IPS DF 4.7 (cell line): ENCODE data around the gene MYO3B.
"Not testable (repeated sequence)": the region's sequence is repeated elsewhere in the genome, so short reads cannot be mapped to it uniquely, and the experiment has no call there.

Experiments used
- DNase-seq: peaks from one replicate; pipeline ENCODE4 v3.0.0-alpha.2; 2013; ENCODE audit warnings: low spot score; ENCODE audit errors: extremely low read depth

MYO3B gene

DNA sequence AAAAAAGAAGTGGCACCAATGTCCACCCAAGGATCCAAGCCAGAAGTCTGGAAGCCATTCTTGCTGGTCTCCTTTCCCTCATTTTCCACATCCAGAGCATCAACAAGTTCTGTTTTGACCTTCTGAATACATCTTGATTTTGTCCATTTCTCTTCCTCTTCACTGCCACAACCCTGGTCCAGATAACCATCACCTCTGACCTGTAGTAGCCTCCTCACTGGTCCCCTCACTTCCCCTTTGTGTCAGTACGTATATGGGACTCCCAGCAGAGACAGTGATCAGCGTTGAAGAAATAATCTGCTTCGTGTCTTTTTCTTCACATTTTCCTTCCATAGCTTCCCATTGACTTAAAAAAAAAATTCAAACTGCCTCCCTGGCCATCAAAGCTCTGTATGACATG is 427.9 kb downstream of the MYO3B start:
- DNase-seq, result no peak

DNA sequence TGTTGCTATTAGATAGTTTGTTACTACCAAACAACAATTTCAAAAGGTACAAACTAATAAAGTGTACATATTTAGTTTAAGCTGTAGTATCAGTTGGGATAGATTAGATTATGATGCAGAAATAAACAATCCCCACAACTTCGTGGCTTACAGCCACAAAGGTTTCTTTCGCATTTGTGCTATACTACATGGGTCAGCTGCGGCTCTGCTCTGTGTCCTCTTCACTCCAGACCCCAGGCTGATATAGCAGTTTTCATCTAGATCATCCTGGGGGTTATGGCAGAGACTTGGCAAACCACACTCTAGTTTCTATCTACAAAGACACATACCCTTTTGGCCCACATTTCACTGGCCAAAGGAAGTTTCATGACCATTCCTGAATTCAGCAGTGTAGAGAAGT is 429.2 kb downstream of the MYO3B start:
- no peak for DNase-seq

DNA sequence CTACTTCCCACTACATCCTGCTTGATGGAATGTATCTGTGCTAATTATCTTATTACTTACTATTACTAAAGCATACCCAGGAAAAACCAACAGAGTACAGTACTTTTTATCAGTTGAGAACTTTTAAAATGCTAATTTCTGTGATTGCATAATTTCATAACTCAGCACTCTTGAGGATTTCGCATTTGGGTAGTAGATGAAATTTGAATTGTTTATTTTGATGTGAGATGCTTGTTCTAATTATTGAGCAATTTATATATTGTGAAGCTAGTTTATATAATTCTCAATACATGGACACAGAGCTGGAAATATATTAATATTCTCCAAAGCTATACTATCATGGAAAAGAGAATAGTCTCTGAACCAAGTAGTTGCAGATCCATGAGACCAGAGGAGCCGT is 432.7 kb downstream of the MYO3B start:
- DNase-seq, result no peak

DNA sequence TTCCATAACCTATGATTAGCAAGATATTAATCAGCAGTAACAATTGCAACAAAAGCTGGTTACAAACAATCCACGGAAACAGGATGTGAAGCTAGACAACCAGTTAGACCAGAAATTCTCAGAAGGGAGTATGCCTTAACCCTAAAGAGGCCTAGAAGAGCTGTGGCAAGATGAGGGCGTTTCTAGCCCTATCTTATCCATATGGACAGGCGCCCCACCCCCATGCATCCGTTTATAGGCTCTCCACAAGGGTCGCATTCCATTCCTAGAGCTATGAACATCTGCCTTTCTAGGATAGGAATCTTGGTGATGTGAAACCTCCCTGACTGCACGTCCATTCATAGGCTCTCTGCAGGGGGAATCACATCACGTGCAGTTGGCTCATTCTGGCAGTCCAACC is 441.0 kb downstream of the MYO3B start:
- not testable (repeated sequence) for DNase-seq

DNA sequence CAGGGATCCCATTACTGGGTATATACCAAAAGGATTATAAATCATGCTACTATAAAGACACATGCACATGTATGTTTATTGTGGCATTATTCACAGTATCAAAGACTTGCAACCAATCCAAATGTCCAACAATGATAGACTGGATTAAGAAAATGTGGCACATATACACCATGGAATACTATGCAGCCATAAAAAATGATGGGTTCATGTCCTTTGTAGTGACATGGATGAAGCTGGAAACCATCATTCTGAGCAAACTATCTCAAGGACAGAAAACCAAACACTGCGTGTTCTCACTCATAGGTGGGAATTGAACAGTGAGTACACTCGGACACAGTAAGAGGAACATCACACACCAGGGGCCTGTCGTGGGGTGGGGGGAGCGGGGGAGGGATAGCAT is 457.1 kb downstream of the MYO3B start:
- DNase-seq, result not testable (repeated sequence)

DNA sequence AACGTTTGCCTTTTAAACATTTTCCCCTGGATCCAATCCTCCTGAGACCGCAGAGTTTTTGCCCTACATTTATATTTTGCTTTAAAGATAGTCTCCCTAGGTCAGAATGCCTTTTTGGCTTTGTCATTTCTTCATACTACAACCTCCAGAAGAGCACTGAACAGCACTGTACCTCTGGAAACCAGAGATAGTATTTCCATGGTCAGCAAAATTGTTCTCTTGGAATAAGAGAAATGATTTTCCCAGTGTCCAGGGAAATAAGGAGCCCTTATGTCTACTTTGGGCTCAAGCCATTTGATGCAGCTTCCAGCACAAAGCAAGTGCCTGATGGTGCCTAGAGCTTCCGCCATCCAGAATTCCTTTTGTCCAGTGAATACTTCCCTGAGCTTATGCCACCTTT is 461.7 kb downstream of the MYO3B start:
- no peak for DNase-seq

DNA sequence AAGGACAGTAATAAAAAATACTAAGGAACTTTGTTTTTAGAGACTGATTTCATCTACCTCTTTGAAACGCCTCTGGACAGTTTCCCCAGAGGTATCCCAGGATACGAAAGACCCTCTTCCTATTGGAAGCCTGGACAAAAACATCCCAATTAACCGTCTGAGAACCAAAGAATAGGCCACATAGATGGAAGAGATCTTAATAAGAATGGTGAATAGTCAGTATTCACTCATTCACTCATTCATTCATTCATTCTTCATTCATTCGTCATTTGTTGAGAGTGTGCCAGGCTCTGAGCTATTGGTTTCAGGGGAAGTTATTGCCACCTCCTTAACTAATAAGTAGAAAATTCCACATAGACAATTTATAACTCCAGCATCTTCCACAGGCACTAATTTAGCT is 464.0 kb downstream of the MYO3B start:
- no peak for DNase-seq

DNA sequence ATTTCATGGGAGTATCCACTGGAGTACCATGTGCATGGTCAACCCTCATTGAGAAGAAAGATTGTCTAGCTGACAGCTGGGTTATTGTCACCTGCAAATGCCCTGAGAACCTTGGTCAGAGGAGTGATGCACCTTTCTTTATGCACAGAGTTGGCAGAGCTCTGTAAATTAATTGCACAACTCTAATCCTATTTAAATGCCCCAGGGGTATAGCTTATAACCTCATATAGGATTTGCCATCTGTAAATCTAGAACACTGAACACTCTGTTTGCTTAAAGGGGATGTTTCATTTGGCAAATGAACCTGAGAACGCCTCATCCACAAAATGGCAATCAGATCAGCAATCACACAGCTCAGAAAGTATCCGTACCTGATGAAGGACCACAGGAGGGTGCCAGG is 465.4 kb downstream of the MYO3B start:
- DNase-seq, result no peak

DNA sequence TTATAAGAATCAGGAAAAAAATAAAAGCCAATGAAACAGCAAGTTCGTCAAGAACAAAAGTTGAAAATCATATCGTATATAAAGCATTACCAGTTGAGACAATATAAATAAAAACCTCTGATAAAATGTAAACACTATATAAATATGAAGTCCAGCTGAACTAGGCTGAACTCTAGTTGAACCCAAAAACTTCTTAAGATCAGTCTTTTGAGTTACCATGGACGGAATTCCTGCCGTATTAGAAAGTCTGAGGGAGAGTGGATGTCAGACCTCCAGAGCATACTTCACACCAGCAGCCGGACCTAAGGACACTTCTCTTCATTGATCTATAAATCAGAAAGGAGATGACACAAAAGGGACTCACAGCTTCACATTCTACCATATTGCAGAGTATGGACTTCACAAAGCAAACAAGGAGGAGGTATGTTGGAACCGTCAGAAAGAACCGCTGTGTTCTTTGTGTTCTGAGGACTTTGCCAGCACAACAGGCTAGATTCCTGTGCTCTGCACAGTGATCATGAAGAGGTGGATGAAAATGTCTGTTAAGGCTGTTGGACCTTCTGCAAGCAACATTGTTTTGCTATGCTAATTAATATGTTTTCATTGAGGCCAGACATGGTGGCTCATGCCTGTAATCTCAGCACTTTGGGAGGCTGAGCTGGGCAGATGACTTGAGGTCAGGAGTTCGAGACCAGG is 469.9 kb downstream of the MYO3B start:
- no peak for DNase-seq

DNA sequence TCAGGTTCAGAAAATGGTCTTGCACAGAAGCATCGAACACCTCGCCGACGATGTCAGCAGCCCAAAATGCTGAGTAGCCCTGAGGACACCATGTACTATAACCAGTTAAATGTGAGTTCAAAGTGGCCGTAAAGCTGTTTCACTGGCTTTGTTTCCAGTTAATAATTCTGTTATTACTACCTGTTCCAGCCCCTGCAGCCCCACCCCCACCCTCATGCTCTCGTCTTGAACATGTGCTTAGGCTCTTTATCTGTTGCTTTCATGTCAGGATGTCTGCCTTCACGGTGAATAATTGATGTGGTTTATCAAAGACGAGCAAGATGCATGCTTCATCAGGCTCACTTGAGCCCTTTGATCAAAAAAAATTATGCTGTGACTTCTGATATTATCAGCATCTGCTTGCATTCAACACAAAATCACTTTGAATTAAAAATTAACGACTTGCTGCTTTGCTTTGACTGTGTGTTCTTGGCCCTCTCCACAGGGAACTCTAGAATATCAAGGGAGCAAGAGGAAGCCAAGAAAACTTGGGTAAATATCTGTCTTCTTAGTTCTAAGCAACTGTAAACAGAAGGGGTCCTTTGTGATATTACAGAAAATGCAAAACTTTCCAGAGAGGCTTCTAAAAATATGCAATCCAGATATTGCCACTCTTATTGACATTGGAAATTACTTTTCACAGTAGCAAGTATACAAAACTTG is 473.8 kb downstream of the MYO3B start:
- no peak for DNase-seq

DNA sequence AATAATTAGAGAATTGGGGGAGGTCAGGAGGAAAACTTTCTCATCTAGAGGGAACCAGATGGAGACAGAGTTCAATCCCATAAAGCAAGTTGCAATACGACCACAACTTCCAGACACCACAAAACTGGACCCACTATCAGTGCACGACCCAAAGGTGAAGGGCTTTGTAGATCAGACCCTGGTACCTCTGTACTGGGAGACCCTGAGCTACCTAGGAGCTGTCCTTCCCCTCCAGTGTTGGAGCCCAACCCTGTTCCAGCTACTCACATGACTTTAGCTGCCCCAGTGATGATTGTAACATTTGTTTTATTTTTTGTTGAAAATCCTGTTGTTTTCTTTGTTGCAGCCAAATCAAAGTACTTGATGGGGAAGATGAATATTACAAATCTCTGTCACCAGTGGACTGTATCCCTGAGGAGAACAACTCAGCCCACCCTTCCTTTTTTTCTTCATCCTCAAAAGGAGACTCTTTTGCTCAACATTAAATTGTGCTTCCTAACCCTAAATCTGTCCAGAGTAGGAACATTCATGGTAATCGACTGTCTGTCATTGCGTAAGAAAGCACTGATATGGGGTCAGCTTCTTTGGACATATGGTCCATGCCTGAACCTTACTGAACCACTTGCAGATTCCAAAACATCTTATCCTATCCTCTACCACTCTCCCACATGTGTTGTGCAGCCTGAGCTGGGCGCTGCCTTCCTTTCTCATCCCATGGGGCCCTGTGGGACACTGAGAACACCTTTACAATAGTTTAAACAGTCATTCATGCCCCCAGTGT is 474.9 kb downstream of the MYO3B start:
- no peak for DNase-seq

DNA sequence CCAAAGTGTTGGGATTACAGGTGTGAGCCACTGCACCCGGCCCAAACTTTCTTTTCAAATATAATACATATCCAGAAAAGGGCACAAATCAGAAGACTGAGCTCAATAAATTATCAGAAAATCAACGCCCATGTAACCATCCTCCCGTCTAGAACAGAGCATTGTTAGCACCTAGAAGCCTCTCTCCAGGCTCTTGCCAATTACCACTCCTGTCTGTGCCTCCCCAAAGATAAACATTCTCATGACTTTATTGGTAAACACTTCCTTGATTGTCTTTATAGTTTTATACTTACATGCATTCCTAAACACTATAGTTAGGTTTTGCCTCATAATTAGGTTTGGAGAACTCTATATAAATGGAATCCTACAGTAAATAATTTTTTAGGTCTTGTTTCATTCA is 478.7 kb downstream of the MYO3B start:
- no peak for DNase-seq

DNA sequence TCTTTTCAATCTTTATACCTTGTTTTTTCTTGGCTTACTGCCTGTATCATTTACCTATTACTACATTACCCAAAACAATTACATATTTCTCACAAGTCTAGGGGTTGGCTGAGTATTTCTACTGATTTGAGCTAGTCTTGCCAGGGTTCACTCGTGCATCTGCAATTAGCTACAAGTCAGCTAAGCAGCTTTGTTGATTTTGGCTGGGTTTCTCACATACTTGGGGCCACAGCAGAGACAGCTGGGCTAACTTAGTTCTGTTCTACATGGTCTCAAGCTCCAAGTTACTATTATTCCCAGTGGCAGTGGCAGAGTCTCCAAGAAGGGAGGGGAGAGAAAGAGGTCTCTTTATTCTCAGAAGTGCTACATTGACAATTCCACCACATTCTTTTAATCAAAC is 482.5 kb downstream of the MYO3B start:
- DNase-seq, result no peak

DNA sequence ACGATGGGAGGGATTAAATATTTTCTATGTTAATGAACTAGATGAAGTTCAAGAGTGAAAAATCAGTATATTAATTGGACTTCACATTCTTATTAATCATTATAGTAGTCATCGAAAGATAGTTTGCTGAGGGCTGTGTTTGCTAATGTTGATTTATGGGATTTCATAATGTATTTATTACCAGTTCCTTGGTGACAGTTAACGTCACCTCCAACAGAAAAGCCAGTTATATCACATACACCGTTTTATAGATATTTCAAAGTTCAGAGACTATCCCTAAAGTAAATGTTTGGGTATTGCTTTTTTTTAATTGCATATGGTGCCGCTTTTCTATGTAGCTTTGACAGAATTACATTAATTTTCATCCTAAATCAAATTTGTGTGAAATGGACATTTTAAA is 487.8 kb downstream of the MYO3B start:
- no peak for DNase-seq

DNA sequence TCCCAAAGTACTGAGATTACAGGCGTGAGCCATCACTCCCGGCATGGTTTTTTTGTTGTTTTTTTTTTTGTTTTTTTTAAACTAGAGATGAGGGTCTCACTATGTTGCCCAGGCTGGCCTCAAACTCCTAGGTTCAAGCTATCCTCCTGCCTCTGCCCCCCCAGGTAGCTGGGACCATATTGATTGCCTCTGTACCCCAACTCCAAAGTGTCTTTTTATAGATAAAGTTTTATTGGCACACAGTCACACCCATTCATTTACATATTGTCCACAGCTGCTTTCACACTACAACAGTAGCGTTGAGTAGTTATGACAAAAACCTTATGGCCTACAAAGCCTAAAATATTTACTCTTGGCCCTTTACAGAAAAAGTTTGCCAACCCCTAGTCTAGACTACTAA is 492.0 kb downstream of the MYO3B start:
- DNase-seq, result no peak

DNA sequence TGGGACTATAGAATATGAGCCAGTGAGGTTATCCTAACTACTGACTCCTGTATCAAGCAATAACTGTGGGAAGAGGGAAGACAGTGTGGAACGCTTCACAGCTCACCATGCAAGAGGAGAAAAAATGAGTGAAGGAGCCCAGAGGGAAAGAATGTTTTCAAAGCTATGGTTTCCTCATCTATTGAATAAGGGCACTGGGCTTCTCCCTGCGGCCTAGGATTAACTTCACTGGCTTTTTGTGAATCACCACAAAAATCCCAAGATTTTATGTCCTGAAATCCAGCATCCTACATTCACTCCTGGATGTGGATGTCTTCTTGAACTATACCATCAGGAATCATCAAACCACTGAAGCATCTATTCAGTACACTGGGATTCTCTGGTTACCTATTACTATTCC is 492.7 kb downstream of the MYO3B start:
- DNase-seq, result no peak

DNA sequence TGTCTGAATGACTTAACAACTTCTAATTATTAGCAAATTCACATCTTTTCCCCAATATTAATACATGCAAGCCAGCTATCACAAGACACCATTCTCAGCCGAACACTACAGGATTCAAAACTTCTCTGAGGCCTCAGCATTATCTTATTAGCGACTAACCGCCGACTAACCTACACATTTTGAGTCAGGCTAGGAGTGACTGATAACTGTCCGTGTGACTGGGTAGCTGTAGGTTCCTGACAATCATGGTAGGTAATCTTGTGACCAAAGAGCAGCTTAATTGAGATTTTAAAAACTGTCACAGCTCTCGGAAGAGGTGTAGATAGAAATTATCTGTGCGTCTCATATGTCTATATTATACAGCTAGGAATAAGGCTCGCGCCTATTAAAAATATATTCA is 493.1 kb downstream of the MYO3B start:
- DNase-seq, result no peak

DNA sequence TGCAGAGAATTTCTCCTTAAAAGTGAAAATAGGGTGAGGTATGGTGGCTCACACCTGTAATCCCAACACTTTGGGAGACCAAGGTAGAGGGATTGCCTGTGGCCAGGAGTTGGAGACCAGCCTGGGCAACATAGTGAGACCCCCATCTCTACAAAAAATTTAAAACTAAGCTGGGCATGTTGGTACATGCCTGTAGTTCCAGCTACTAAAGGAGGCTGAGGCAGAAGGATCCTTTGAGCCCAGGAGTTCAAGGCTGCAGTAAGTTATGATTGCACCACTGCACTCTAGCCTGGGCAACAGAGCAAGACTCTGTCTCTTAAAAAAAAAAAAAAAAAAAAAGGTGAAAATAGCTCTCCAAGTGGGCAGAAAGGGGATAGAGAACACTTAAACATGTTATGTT is 496.3 kb downstream of the MYO3B start:
- not testable (repeated sequence) for DNase-seq

DNA sequence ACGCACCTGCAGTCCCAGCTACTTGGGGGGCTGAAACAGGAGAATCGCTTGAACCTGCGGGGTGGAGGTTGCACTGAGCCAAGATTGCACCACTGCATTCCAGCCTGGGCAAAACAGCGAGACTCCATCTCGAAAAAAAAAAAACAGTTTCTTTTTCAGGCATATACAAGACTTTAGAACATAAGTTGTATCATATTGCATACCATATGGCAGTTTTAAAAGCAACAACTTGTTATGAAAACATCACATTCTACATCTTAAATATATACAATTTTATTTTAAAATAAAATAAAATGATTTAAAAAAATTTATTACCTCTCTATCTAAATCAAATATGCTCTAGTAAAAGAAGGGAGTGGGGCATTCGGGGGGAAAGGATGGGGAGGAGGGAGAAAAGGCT is 497.8 kb downstream of the MYO3B start:
- no peak for DNase-seq

DNA sequence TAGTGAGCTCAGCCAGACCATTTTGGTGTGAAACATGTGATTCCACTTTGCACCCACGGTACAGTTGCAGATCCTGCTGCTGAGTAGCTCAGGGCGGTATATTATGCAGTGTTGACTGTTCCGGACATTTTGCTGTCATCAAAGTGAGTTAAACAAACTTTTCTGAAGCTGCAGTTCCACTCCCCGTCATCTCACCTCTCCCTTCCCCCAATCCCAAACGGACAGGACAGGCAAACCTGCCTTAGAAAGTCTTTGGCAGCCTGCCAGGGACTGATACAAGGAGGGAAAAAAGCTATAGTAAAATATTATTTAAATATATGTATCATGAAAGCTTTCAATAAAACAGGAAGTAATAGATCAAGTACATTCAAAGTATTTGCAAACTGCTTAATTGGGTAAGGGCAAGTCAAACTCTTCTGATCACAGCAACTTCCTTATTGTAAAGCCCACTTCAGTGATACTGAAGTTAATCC is 501.7 kb downstream of the MYO3B start:
- no peak for DNase-seq

DNA sequence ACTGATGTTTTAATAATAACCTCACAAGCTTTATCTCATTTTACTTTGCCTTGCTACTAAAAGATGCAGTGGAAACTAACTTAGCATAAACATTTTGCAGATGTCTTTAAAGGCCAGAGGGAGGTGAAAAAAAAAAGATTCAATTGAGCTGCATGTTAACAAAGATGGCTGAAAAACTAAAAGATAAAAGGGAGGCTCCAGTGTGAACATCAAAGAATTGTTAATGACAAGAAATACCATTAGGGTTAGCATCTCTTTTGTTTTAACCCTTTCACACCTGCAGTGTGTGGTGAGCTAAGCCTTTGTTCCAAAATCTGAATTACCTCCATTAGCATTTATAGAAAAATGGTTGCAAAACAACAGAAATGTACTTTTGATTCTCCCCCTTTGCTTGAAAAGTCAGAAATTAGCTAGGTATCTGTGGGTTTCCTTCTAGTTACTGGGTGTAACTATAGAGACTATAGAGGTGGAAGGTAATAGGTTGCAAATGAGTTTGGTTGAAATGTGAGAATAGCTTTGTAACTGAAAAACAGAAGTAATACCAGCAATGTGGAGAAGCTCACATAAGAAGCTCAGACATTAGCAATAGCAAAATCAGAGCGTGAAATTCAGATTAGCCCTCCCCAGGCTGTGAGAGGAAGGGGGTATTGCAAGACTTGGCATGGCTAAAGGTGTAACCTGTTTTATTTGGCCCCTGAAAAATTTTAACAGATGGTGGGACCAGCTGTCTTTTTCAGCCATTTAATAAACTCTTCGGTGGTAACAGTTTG is 502.4 kb downstream of the MYO3B start:
- DNase-seq, result no peak

DNA sequence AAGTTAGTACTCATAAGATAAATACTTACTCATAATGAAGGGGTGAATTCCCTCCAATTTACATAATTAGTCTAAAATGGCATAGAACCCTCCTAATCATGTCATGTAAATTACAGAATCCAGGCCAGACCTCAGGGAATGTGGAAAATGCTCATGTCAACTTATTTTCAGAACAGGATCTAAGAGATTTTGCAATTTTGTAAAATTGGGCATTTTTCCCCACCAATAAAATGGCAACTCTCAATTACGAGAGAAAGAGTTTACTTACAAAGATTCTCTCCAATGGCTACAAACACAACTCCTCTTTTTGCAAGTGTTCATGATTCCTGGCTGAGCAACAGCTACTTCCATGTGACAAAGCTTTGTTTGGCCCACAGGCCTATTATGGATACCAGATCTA is 503.4 kb downstream of the MYO3B start:
- DNase-seq, result no peak
